Fibroblast of peridontal ligament (primary cell): ENCODE measurements around the gene ANKDD1B.

Experiments
- DNase-seq: peaks from one replicate; pipeline ENCODE4 v3.0.0-alpha.2; 2010; ENCODE audit errors: extremely low read depth

Gene ANKDD1B

DNA sequence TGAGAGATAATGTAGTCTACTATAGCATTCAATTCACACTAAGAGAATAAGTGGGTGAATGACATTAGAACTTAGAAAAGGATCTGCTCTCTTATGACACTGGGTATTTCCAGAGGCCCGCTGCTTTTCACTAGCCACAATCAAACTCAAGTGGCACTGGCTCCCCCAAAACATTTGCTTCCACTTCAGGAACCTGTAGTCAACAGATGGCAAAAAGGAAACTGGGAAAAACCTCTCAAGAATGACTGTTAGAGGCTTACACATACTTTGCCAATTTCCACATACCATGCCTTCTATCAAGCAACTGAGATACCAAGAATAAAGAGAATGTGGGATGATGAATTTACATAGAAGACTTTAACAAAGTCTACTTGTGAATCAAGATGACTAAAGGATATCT, 94.8 kb downstream of the ANKDD1B start:
- DNase-seq: peak; percentile 18

GRCh38 chr5:75706775-75707174, 95.5 kb downstream of the ANKDD1B start:
- DNase-seq: no peak

DNA sequence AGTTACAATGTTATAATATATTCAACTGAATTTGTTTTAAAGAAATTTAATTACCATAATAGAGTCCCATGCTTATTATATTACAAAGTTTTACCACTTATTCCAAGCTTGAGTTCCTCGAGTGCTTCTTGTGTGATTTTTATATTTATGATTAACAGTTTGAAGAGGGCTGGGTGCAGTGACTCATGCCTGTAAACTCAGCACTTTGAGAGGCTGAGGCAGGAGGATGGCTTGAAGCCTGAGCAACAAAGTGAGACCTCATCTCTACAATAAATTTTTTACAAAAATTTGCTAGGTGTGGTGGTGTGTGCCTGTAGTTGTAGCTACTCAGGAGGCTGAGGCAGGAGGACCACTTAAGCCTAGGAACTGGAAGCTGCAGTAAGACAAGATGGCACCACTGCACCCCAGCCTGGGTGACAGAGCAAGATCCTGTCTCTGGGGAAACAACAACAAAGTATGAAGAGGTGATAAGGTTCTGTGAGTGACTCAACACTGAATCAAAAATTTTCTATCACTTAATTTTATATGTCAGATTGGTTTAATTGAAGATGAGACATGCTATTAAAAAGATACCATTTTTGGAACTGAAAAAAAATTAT, 96.8 kb downstream of the ANKDD1B start:
- DNase-seq: no peak

- DNase-seq: no peak
Observed at GRCh38 chr5:75710637-75711036, 99.4 kb downstream of the ANKDD1B start.

DNA sequence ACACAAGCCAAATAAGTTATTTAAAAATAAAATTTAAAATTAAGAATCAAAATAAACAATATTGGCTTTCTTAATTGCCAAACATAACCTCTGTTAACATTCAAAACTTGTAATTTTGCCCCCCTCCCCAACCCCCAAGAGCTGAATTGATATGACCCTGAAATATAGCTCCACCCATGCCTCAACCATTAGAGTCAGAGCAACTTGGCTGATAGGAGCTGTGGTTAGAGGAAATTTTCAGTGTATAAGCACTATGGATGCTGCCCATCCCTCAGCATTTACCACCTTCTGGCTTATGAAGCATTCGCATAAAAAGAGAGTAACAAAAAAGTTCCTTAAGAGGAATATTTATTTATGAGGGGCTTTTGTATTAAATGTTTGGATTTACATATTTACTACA, 99.9 kb downstream of the ANKDD1B start:
- DNase-seq: no peak

DNA sequence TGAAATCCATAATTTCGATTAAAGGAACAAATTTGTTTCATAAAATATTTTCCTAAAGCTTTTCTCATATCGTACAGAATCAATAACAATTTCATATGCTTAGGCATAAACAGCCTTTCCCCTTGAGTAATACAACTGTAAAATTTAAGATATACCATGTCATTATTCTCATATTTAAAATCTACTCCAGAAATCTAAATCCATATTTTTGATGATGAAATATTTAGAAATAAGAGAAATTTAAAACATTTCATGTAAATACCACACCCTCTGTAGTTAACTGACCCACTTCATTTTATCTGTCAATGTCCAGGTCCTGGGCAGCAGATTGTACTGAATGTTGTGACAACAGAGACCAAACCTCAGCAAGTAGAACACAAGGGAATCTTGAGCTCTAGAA, 100.8 kb downstream of the ANKDD1B start:
- no peak for DNase-seq

DNA sequence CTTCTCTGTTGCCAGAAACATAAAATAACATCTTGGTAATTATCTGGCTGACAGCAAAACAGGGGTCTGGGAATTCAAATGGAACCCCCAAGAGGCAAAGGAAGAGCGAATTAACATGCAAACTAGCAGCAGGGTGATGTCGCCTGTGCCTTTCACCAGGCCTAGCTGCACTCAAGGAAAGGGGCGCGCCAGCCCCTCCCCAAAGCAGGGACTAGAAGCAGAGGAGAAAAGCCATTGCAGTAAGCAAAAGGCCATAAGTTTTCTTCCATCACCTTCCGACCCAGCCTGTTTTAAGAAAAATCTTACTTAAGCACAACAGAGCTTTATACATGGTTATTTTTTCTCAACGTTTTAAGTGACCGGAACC, 105.4 kb downstream of the ANKDD1B start:
- no peak for DNase-seq

GRCh38 chr5:75717082-75717922, 106.0 kb downstream of the ANKDD1B start, which contains the start of gene POC5:
Gene POC5 (minus strand): TSS chr5:75717437. CDS start chr5:75712937, 4,500 bp downstream.
- DNase-seq: peak; percentile 95

GRCh38 chr5:75720882-75721281, 109.6 kb downstream of the ANKDD1B start:
- no peak for DNase-seq
